HG03039 (cell line): Measurements from ENCODE around the gene ASTN2.
"Not testable (repeated sequence)": the region's sequence is repeated elsewhere in the genome, so short reads cannot be mapped to it uniquely, and the experiment has no call there.

ENCODE experiments used
- ATAC-seq: cut with Tn5 transposase; IDR thresholded peaks from one replicate; pipeline ENCODE4 v1.9.1; 2021; ENCODE audit warnings: mild to moderate bottlenecking, moderate library complexity; ENCODE audit not compliant: unreplicated experiment

Gene ASTN2

DNA sequence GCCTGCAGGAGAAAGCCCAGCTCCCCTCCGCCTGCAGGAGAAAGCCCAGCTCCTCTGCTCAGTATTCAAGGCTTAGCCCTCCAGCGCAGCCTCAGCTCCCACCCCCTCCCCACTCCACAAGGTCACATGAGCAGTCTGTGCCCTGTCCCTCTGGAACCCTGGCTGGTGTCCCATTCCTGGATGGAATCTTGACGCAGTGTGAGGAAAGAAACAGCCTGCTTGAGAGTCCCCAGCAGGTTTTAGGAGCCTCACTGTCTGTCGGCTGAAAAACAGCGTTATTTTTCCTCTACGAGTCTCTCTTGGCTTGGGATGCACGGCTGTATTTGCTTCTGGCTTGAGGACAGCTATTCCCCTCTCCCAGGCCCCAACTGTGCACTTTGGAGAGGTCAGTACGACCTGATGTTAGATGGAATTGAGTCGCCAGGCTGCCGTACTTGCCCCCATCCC is 937.9 kb downstream of the ASTN2 start:
- no peak for ATAC-seq

DNA sequence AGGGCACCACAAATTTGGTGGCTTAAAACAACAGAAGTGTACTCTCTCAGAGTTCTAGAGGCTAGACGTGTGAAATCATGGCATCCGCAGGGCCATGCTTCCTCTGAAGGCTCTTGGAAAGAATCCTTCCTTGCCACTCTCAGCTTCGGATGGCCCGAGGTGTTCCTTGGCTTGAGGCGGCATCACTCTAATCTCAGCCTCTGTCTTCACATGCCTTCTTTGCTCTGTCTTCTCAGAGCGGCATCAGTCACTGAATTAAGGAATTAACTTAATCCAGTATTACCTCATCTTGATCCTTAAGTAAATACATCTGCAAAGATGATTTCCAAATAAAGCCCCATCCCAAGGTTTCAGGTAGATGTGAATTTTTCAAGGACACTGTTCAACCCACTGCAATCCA is 938.9 kb downstream of the ASTN2 start:
- ATAC-seq: no peak

DNA sequence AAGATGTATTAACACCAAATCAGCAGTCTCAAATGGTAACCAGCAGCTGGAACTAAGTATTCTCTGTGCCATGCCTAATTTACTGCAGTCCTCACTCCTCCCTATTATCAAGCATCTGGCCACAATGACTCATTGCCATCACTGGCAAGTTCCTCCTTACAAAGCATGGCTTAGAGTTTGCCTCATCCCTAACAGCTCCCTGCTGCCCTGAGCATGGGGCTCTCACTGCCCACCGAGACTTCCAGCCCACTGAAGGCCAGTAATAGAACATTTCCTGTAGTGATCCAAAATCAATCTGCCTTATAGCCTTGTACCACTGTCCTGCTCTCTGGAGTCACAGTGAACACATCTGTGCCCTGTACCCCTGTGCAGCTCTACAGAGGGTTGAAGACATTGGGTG is 939.7 kb downstream of the ASTN2 start:
- ATAC-seq: no peak

DNA sequence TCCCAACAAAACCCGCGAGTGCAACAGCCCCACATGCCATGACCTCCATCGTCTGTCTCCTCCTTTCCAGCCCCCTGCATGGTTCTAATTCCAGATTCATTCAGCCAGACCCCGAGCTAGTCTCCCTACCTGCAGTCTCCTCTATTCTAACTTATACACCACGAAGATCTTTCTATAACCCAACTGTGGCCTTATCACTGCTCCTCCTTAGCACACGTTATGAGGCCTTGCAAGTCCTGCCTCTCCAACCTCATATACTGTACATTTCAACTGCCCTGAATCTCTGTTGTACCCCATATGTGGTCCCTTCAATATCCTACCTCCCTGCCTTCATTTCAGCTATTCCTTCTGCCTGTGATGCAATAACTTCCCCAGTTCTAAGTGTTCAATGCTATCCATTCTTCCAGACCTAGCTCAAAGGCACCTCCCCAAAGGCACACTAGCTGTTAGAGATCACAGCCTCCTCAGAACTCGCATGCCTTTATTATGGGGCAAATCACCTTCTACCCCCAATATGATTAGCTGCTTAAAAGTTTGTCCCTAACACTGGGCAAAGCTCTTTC is 942.8 kb downstream of the ASTN2 start:
- ATAC-seq: no peak

DNA sequence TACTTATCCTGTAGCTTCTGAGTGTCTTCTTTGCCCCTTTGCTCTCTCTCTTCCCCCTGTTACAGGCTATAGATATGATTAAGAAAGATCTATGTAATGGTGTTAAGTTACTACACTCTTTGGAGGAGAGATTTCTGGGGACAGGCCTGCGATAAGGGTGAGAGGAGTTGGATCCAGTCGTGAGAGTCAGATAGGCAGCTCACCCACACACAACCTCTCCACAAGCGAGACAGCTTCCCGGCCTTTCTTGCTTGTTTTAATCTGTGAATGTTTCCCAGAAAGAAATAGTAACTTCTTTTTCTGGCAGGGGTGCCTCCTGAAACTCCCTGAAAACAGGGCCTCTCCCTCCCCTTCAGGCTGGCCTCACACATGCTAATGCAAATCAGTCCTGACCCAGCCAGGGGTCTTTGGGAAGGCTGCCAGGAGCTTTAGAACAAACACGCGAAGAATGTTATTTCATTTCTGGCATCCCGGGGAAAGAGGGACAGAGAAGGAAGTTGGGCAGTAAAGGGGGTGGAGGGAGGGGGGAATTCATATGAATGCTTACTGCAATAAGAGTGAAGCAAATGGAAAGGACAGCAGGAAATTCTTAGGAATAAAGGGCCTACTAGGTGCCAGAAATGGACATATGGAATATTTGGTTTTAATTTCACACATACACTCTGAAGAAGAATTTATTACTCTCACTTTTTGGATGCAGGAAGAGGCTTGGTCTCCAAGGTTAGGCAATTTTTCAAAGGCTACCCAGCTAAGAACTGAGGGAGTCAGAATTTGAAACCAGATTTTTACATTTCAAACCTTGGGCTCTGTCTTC is 943.6 kb downstream of the ASTN2 start:
- ATAC-seq: no peak

DNA sequence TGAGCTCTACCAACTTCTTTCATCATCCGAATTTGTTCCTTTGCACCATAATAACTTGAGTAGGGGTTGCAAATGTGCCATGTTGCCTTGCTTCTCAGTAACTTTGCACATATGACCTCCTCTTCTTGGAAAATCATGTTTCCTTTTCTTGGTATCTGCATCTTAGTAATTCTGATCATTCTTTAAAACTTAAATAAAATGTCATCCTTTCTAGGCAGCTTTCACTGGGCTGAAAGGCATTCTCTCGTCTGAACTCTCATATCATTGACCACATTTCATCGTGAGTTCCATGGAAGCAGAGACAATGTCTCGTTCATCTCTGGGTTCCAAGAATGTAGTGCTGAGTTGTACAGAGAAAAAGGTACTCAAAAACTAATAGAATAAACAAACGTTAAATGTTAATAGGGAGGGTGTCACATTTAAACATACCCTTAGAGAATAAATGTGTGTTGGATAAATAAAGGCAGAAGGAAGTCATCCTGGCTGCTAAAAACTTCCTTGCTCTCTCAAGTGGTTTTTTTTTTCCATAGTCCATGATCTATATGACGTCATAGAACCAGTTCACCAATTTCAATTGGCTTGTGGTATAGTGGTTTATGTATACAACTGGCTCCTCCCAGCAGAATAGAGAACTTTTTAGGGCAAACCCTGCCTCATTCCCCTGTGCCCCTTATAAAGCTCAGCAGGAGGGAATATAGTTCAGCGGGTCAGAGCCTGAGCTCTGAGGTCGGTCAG is 945.9 kb downstream of the ASTN2 start:
- ATAC-seq: no peak

DNA sequence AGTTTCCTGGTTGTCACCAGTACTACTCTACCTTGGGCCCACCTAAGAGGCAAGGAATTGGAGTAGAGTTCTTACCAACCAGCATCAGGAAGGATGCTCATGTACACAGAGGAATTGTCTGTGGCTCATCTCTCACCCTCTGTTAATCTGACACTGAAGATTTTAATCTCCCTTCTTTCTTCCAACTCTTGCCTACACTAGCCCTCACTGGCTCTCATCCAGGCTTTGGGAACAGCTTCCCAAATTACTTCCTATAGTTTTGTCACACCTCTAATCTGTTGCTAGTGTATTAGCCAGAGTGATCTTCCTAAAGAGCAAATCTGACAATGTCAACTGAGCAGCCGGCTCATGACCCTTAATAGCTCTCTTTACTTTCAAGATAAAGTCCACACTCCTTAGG is 946.5 kb downstream of the ASTN2 start:
- ATAC-seq: no peak

DNA sequence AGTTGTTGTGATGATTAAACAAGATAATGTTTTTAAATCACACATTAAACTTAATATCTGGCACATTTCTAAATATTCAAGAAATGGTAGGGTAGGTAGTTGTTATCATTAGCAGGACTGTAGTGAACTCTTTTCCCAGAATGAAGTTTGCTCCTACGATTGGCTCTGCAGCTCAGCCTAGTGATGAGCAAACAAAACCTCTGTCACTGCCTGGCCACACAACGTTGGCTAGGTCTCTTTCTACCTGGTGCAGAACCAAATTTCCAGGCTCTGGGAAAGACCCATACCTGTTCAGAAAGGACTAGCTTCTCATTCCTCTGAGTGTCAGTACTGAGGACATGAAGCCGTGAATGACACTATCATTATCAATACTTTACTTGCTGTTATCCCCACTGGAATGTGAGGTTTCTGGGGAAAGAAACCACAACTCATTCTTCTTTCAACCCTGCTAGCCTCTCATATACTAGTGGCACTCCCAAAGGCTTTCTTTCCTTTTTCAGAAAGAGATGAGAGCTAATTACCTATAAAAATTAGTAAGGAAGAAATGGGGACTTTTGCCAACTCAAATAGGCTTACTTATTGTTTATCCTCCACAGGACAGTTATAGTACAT is 947.0 kb downstream of the ASTN2 start:
- no peak for ATAC-seq

DNA sequence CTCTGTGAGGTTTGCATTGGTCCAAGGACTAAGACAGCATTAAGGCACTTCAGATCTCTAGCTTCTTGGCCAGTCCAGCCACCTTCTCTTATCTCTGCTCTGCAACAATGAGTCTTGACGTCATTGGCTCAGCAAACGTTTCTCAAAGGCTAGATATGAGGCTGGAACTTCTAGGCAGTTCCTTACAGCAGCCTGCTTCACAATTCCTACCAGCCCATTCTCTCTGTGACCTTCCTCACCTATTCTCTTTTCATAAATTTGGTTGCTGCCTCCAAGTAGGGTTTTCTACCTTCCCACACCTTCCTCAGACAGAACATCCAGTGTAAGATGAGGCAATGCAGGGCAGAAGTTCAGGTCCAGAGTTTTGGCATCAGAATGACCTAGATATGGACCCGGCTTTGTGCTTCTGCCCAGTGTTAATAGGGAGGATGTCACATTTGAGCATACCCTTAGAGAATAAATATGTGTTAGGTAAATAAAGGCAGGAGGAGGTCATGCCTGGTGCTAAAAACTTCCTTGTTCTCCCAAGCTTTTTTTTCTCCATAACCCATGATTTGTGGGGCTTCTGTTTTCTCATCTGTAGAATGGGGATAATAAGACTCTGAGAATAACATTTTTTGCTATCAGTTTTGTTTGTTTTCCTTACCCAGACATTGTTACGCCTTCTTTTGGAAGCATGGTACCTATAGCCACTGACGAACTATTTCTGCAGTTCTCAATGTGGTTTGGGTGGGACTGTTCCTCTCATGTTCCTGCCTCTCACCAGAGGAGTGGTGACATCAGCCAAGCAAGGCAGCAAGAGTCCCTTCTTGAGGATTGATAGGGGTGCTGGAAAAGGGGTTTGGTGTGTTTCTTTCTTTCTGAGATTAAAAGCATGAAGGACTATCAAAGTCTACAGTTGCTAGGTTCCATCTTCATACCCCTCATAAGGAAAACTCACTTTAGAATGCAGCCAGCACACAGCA is 948.3 kb downstream of the ASTN2 start:
- no peak for ATAC-seq

DNA sequence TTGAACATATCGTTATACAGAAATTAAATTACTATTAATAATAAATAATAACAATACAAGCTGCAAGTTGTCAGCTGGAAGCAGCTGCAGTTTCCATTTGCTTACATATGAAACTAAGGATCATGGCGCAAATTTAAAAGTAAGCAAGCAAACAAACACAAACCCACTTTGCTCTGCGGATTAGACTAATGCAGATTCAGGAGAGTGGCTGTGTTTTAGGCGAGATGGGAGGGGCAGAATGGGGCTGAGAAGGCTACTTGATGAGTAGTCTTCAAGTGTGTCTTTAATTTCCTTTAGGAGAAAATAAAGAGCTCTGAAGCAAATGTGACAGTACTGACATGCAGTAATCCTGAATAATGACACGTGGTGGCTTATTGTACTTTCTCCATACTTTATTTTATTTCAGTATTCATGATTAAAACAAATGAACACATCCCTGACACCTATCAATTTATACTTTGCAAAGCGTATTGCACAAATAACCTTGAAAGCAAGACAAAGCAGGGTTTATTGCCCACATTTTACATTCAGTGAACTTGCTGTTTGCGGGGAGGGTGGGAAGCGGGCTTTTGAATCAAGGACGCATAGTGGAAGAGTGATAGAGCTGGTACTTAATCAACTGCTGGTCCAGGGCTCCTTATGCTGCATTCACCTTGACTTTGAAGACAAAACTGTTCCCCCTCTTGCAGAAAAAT is 949.1 kb downstream of the ASTN2 start:
- ATAC-seq: no peak

DNA sequence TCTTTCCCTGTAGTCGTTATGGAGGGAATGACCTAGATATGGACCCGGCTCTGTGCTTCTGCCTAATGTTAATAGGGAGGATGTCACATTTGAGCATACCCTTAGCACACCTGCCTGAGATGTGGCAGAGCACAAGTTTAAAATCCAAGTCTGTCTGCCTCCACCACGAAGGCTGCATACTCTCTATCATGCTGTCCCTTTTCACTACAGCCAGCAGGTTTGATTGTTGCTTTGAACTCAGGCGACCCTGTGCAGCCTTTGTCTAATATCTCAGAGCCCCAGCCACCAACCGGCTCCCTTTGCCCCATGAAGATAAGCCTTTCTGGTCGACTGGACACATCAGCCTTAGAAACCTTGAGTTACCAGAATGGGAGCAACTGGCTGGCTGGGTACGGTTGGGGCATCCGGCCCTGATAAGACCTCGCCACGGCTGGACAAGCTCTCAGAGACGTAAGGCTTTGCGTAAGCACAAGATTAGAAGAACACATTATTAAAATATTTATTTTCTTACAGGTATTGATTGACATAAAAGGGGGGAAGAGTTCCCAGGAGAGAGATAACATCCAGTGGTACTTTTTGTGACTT is 949.8 kb downstream of the ASTN2 start:
- no peak for ATAC-seq

DNA sequence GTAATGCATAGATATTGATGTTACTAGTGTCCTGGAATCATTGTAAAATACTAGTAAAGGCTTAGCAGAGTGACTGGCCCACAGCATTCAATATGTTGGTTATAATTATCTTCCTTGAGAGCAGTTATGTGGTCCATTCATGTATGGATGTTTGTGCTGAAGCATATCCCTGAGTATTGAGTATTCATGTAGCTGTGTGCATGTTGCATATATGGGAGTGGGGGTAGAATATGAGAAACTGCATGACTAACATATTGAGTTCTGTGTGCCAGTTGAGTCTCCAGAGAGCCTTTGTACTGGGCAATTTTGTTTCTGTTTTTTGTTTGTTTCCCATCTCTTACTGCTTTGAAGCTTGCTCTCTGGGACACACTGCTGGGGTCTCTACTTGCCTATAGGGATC is 950.4 kb downstream of the ASTN2 start:
- ATAC-seq: no peak

DNA sequence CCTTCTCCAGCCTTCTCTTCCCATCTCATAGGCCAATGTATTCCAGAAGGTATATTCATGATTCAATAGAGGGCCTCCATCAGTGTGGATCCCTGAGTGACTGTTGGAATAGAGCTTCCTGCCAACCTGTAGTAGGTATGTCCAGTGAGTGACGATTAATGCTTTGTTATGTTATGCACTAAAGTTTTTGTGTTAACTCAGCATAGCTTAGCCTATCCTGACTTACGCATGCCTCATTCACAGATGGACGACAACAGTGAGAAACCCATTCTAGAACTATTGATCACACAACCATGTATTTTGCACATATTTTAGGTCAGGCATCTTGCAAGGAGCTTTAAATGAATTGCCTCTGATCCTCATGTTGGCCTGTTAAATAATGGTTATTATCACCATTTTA is 953.2 kb downstream of the ASTN2 start:
- no peak for ATAC-seq

DNA sequence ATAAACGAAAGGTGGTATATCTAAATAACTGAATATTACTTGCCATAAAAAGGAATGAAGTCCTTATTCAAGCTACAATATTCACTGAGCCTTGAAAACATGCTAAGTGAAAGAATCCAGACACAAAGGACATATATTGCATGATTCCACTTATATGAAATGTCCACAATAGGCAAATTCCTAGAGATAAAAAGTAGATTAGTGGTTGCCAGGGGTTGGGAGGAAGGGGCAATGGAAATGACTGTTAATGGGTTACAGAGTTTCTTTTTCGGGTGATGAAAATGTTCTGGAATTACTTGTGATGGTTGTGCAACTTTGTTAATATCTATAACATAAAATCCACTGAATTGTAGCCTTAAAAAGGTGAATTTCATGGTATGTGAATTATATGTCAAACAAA is 954.8 kb downstream of the ASTN2 start:
- no peak for ATAC-seq

DNA sequence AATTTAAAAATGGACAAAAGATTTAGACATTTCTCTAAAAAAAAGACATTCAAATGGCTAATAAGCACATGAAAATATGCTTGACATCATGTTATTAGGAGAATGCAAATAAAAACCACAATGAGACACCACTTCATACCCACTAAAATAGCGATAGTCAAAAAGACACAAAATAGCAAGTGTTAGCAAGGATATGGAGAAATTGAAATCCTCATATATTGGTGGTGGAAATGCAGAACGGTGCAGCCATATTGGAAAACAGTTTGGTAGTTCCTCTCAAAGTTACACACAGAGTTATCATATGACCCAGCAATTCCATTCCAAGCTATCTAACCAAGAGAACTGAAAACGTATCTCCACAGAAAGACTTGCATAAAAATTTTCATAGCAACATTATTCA is 955.3 kb downstream of the ASTN2 start:
- no peak for ATAC-seq

DNA sequence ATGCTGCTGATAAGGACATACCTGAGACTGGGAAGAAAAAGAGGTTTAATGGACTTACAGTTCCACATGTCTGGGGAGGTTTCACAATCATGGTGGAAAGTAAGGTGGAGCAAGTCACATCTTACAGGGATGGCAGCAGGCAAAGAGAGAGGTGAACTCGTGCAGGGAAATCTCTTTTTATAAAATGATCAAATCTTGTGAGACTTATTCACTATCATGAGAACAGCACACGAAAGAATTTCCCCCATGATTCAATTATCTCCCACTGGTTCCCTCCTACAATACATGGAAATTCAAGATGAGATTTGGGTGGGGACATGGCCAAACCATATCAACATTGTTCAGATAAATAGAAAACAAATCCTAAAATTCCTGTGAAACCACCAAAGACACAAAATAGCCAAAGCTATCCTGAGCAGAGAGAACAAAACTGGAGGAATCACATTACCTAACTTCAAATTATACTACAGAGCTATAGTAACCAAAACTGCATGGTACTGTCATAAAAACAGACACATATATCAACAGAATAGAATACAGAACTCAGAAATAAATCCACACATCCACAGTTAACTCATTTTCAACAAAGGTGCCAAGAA is 958.3 kb downstream of the ASTN2 start:
- no peak for ATAC-seq

DNA sequence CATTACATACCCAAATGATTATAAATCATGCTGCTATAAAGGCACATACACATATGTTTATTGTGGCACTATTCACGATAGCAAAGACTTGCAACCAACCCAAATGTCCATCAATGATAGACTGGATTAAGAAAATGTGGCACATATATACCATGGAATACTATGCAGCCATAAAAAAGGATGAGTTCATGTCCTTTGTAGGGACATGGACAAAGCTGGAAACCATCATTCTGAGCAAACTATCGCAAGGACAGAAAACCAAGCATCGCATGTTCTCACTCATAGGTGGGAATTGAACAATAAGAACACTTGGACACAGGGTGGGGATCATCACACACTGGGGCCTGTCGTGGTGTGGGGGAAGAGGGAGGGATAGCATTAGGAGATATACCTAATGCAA is 960.3 kb downstream of the ASTN2 start:
- not testable (repeated sequence) for ATAC-seq

DNA sequence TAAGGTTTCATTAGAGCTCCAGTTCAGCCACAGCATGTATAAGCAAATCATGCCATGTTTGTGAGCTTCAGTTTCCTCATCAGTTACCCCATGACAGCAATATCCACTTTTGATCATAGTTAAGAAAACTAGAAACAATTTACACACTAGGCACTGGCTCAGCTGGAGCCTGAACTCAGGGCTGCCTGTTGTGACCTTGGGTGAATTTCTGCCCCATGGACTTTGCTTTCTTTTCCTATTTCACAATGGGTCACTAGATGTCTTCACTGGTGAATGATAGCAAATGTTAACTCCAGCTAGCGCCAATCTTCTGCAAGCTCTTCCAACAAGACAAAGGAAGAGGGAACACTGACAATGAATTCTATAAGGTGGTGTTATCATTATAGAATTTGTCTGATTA is 961.1 kb downstream of the ASTN2 start:
- no peak for ATAC-seq

DNA sequence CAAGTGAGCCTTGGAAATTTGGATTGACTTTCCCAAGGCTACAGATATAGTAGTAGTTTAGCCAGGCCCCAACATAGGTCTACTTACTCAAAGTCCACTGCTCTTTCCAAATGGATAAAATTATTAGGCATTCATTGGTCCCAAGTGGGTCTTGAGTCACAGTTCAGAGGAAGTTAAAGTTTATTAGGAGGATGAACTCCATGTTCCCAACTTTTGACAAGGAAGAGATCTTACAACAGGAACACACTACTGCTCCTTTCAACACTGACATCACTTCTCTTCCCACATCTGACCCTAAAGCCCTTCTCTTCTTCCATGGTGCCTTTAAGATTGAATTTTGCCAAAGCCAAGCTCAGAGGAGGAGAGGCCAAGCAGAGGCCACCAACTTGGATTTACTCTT is 962.2 kb downstream of the ASTN2 start:
- no peak for ATAC-seq
